Fibroblast of gingiva (primary cell): Measurements from ENCODE around the gene GFM2.
A peak's percentile ranks its signal among the peaks of the same experiment; 100 is the strongest.
"Not testable (repeated sequence)": the region's sequence is repeated elsewhere in the genome, so short reads cannot be mapped to it uniquely, and the experiment has no call there.

Source experiments
- DNase-seq: peaks from one replicate; pipeline ENCODE4 v3.0.0-alpha.2; 2011; ENCODE audit warnings: low read depth

The GFM2 gene, protein sequence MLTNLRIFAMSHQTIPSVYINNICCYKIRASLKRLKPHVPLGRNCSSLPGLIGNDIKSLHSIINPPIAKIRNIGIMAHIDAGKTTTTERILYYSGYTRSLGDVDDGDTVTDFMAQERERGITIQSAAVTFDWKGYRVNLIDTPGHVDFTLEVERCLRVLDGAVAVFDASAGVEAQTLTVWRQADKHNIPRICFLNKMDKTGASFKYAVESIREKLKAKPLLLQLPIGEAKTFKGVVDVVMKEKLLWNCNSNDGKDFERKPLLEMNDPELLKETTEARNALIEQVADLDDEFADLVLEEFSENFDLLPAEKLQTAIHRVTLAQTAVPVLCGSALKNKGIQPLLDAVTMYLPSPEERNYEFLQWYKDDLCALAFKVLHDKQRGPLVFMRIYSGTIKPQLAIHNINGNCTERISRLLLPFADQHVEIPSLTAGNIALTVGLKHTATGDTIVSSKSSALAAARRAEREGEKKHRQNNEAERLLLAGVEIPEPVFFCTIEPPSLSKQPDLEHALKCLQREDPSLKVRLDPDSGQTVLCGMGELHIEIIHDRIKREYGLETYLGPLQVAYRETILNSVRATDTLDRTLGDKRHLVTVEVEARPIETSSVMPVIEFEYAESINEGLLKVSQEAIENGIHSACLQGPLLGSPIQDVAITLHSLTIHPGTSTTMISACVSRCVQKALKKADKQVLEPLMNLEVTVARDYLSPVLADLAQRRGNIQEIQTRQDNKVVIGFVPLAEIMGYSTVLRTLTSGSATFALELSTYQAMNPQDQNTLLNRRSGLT

DNA sequence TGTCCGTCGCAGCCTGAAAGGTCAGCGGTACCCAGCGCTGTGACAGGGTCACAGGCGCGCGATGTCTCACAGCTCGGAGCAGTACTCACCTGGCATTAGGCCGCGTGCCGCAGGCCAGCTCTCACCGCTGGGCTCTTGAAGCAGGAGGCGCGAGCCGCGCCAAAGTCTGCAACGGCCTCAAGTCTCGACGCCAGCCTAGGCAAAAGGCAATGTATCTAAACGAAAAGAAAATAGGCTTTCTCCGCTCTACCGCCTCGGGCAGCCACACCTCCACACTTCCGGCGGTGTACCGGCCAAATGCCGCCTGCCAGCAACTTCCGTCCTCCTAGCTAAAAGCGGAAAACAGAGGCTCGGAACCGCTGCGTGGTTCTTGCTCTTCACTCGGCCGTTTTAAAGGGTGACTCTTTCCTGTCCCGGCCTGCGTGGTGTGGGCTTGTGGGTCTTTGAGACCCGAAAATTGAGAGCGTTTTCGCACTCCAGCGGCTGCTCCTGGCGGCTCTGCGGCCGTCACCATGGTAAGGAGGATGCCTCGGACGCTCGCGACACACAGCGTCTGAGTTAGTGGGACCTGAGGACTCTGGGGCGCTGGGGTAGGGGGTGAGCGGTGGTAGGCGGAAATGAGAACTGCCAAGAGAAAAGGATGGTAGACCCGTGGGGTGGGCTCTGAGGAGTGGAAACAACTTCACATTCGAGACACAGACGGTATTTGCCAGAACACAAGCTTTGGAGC lies at the start of gene GFM2, which contains the start of gene NSA2:
TSS of gene GFM2 (minus strand) at position 269 of the 730 bp plus-strand sequence. CDS start 3,375 bp downstream, outside the sequence.
TSS of gene NSA2 (plus strand) at position 401 of the 730 bp plus-strand sequence. CDS start at position 513, 112 bp downstream.
- DNase-seq = peak; percentile 92

GRCh38 chr5:74810915-74811314 lies 44.0 kb upstream of the GFM2 start:
- DNase-seq = peak; percentile 40

DNA sequence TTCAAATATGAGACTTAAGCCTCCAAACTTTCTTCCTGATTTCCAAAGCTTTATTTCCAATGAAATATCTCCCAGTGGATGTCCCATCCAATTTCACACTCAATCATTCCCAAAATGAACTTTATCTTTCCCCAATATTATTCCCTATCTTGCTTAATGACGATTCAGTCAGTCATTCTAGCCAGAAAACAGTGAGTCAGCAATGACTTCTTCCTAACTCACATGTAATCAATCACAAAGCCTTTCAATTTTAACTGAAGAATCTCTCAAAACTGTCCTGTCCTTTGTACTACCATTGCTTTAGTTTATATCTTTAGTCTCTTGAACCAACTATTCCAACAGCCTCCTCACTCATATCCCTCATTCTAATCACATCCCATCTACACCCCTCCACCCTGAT lies 35.0 kb upstream of the GFM2 start:
- DNase-seq = no peak

GRCh38 chr5:74801197-74801596 lies 34.3 kb upstream of the GFM2 start:
- no peak for DNase-seq

DNA sequence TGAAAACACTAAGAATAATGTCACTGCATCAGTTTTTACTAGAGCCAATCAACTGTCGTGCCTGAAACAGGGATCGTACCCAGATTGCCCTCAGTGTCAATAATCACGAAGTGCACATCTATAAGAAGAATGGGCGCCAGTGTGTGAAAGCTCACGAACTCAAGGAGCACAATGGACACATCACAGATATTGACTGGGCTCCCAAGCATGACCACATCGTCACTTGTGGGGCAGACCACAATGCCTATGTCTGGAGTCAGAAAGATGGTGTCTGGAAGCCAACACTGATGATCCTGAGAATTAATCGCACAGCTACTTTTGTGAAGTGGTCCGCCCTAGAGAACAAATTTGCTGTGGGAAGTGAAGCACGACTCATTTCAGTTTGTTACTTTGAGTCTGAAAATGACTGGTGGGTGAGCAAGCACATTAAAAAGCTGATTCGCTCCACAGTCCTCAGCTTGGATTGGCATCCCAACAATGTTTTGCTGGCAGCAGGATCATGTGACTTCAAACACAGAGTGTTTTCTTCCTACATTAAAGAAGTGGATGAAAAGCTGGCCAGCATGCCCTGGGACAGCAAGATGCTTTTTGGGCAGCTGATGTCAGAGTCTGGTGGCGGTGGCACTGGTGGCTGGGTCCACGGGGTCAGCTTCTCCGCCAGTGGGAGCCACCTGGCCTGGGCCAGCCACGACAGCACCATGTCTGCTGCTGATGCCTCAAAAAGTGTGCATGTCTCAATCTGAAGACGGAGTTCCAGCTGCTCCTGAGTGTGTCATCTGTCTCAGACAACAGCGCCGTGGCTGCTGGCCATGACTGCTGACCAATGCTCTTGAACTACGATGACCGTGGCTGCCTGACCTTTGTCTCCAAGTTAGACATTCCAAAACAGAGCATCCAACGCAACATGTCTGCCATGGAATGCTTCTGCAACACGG lies 32.3 kb upstream of the GFM2 start:
- no peak for DNase-seq

DNA sequence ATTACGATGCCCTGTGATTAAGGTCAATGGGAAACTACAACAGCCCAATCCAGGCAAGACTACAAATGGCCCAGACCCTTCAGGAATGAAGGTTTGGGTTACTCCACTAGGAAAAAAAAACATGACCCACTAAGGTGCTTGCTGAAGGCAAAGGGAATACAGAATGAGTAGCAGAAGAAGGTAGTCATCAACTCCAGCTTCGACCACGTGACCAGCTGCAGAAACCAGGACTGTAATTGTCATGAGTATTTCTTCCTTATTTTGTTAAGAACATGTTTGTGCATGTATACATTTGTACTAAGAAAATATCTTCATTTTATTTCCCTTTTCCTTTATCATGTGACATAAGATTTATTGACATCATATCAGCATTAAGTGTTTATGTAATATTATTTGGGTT lies 24.8 kb upstream of the GFM2 start:
- not testable (repeated sequence) for DNase-seq

DNA sequence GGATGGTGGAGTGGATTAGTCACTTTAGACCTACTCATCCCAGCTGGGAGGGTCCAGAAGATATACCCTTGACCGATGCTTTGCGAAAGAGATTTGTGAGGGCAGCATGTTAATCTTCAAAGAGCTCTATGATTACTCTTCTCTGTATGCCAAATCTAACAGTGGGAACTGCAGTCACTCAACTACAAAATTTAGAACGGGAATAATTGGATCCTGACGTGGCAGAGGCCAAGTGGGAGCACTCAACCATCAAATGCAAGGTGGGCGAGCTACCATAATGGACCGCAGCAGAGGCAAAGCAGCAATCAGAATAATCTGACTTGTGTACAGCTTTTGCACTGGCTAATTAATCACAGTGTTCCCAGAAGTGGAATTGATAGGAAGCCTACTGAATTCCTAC lies 20.5 kb upstream of the GFM2 start:
- DNase-seq = no peak

DNA sequence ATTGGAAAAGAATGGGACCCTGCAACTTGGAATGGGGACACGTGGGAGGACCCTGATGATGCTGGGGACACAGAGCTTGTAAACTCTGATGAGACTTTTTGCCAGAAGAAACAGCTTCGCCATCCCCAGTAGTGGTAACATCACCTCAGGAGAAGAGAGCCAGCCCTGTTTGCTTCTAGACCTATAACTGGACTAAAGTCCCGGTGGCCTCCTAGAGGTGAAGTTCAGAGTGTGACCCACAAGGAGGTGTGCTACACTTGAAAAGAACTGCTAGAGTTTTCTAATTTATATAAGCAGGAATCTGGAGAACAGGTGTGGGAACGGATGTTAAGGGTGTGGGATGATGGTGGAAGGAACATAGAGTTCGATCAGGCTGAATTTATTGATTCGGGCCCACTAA lies 19.9 kb upstream of the GFM2 start:
- no peak for DNase-seq

DNA sequence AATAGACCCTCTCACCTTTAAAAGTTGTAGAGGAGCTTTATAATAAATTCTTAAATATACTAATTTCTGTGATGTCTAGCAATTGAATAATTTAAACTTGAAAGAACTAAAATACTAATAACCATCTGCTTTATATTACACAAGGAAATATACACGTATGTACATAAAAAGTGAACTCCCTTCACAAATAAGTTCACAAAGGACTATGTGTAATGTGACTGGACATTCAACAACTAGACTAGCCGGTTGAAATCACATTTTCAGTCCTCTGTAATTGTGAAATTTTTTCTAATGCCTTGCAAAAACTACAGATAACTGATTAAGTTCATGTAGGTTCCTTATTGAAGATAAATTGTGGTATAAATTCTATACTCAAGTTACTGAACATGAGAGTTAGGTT lies 11.7 kb upstream of the GFM2 start:
- no peak for DNase-seq

- peak; percentile 60 for DNase-seq
Measured at GRCh38 chr5:74772359-74772758, 5.4 kb upstream of the GFM2 start.

DNA sequence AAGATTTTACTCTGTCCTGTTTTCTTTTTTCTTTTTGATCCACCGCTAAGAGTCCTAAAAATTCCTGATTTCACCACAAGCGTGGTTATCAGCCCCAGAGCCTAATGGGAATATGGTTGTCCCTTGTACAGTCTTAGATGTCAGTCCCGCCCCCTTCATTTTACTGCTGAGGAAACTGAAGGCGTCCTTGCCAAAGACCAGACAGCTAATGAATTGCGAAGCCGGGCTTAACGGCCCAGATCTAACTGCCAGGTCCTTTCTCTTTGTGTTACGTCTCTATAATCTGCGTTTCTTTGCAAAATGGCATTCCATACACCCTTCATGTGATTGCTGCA lies 629 bp upstream of the GFM2 start:
- DNase-seq = peak; percentile 63

DNA sequence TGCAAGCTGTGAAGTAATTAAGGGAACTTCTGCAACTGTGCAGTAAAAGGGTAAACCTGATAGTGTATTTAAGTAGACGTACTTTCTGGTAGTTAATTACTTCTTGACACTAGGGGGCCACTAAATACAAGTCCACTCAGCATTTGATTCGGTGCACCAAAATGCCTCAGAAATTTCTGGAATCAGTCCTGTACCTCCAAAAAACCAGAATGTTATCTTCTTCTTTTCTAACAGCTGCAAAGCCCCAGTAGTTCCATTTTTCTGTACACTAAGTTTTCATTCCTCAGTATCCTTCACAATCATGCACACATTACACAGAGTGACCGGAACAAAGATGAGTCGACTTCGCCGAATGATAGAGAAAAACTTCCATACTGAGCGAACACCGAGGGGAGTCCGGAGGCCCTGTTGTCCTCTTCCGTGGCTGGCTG lies 484 bp downstream of the GFM2 start:
- peak; percentile 42 for DNase-seq

GRCh38 chr5:74765929-74766328 lies 988 bp downstream of the GFM2 start:
- no peak for DNase-seq

DNA sequence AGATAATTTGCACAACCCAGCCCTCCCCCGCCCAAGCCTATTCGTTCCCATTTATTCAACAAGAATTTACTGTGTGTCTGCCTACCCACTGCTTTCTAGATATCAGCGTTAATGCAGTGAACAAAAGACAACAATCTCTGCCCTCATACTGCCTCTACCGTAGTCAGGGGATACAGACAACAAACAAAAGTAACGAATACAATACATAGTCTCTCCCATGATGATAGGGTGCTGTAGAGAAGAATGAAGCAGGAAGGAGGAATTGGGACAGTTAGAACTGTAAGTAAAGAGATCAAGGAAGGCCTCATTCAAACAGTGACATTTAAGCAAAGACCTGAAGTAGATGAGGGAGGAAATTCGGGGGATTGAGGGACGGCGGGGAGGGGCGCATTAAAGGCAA lies 1.7 kb downstream of the GFM2 start:
- DNase-seq = no peak

- DNase-seq = no peak
Measured at GRCh38 chr5:74763504-74763903, 3.4 kb downstream of the GFM2 start.

DNA sequence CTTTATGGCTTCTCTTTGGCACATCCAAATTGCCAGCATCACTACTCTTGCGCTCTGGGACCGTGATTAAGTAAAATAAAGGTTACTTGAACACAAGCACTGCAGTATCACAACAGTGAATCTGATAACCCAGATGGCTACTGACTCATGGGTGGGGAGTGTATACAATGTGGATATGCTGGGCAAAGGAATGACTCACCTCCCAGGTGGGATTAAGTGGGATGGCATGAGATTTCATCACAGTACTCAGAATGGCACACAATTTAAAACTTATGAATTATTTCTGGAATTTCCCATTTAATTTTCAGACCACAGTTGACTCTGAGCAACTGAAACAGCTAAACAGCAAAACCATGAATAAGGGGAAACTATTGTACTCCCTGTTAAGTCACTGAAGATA lies 4.3 kb downstream of the GFM2 start:
- DNase-seq = peak; percentile 51

DNA sequence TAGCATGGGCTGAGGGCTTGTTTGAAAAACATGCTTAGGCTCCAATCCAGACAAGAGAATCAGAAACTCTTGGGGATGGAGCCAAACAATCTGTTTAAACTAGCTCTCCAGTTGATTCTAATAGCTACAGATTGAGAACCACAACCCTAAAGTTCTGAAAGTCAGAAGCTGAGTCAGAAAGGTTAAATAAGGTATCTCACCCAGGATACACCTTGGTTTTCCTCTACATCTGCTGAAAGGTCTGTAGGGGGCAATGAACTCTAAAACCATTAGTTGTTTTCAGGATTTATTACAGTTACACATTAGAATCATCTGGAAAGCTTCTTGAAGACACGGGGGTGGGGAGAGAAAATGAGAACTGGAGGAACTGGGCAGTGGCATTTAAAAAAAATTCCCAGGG lies 5.7 kb downstream of the GFM2 start:
- DNase-seq = no peak

GRCh38 chr5:74748742-74749141 lies 18.2 kb downstream of the GFM2 start:
- not testable (repeated sequence) for DNase-seq

DNA sequence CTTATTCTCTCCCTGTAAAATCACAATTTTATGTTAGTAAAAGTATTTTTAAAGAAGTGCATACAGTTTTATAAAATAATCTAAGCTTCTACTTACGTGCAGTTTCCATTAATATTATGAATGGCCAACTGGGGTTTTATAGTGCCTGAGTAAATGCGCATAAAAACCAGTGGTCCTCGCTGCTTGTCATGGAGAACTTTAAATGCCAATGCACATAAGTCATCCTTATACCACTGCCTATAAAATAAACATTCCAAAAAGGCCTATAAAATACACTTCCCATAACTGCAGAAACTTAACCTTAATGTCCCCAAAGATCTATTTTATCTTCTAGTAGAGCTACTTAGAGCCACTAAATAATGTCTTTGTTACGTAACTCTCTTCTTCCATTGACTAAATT lies 28.5 kb downstream of the GFM2 start:
- DNase-seq = no peak

DNA sequence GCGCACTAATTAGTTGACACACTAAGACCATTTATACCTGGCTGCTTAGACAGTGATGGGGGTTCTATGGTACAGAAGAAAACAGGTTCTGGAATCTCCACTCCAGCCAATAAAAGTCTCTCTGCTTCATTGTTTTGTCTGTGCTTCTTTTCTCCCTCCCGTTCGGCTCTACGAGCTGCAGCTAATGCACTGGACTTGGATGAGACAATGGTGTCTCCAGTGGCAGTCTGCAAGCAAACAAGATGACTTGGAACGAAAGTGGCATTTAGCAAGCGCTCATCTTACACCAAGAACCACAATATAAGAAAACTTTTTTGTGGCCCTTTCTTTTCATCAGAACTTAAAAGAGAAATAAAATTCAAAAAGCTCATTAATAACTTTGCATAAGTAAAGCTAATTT lies 30.2 kb downstream of the GFM2 start:
- DNase-seq = no peak

DNA sequence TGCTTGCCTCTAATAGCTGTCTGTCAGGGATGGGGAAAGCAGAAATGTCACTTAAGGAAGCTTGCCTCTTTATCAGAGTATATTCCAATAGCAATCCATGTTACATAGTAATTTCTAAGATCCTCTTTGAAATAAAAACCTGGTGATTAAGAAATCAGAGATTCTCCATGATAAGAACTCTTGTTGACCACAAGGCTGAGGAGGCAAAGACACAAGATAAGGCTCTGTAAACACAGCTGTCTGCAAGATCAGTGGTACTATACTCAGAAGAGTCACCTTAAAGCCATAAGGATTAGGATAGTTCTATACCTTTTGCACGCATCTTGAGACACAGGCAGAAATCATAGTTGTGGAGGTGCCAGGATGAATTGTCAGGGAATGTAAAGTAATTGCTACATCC lies 41.6 kb downstream of the GFM2 start:
- DNase-seq = no peak

DNA sequence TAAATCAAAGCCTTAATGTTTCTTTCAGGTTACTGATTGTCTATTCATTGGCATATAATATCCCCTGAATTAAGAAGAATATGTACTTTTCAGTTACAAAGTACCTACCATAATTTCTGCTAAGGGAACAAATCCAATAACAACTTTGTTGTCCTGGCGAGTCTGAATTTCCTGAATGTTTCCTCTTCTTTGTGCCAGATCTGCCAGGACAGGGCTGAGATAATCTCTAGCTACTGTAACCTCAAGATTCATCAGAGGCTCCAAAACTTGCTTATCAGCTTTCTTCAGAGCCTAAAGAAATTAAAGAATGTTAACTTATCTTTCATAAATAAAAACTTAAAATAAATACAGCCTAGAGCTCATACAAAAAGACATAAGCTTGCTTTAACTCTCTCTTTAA lies 44.6 kb downstream of the GFM2 start:
- no peak for DNase-seq
